ENCODE data around the gene AMOT.

DNA sequence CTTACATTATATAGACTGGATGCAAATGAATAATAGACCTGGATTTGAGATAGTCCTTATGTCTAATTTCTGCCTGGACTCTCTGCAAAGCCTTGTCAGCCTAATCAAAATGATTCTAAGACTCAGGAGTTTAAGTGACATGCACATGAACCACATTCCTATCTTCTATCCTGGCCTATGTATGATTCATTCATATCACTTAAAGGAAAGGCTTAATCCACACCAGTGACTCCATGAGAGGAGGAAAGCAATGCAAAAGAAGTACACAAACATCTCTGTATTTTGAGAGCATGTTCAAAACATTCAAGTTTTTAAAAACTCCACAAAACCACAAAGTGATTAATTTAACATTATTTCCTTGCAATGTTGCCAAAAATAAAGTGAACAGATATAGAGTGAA is 14.6 kb downstream of the AMOT start:
- TF ChIP-seq CTCF (conservative IDR thresholded peaks at IDR 0.05; ENCODE audit: low read length) (no peak), EZH2phosphoT487 (IDR thresholded peaks at IDR 0.05; ENCODE audit: borderline replicate concordance) (no peak)

Measured in Loucy (cell line).